ENCODE data around the gene C19orf25. TPM values are rescaled to one million over a fixed set of nuclear protein-coding genes. Genes with fewer than 3 reads are reported as not detected.

C19orf25 gene
- polyA plus RNA-seq, 1 experiment = 14.5 TPM

GRCh38 chr19:1505991-1506881, 27.2 kb upstream of the C19orf25 start:
- peaks cover 16% of the 10 kb centered on the region for H3K27me3 ChIP-seq (ENCODE audit: control insufficient read depth, insufficient read depth, low read length)
- H3K4me3 ChIP-seq (ENCODE audit: low read depth, low read length) = no peak overlapping the region
- no peak for DNase-seq (ENCODE audit: low read depth, low spot score)
- peaks cover 15% of the 10 kb centered on the region; the same call in 1 of the 2 replicates for H3K9me3 ChIP-seq (ENCODE audit: control insufficient read depth, insufficient read depth, low read length)
- TF ChIP-seq CTCF (IDR thresholded peaks at IDR 0.05; ENCODE audit: low read depth, low read length) = no peak
- CTCF ChIA-PET = no interaction called here
- H3K27ac ChIP-seq (ENCODE audit: low read depth, low read length) = no peak overlapping the region
- POLR2A ChIA-PET = no interaction called here

GRCh38 chr19:1505012-1505411, 26.0 kb upstream of the C19orf25 start:
- H3K27me3 ChIP-seq (ENCODE audit: control insufficient read depth, insufficient read depth, low read length) = peaks cover 18% of the 10 kb centered on the region
- TF ChIP-seq CTCF (IDR thresholded peaks at IDR 0.05; ENCODE audit: low read depth, low read length) = no peak
- CTCF ChIA-PET = no interaction called here
- H3K27ac ChIP-seq (ENCODE audit: low read depth, low read length) = no peak overlapping the region
- H3K9me3 ChIP-seq (ENCODE audit: control insufficient read depth, insufficient read depth, low read length) = peaks cover 16% of the 10 kb centered on the region
- no peak overlapping the region for H3K4me3 ChIP-seq (ENCODE audit: low read depth, low read length)
- POLR2A ChIA-PET = no interaction called here
- no peak for DNase-seq (ENCODE audit: low read depth, low spot score)

GRCh38 chr19:1503925-1504773, 25.1 kb upstream of the C19orf25 start:
- TF ChIP-seq CTCF (IDR thresholded peaks at IDR 0.05; ENCODE audit: low read depth, low read length) = no peak
- DNase-seq (ENCODE audit: low read depth, low spot score) = no peak
- Histone ChIP-seq H3K9me3 (ENCODE audit: control insufficient read depth, insufficient read depth, low read length) (peaks cover 19% of the 10 kb centered on the region), H3K4me3 (ENCODE audit: low read depth, low read length) (no peak overlapping the region), H3K27ac (ENCODE audit: low read depth, low read length) (no peak overlapping the region), H3K27me3 (ENCODE audit: control insufficient read depth, insufficient read depth, low read length) (peaks cover 18% of the 10 kb centered on the region)
- POLR2A ChIA-PET = no interaction called here
- CTCF ChIA-PET = interaction anchor here (1.1 kb wide), 1 partner anchor 11 kb away, joined by 3 read pairs; no protein-coding TSS in a partner anchor

GRCh38 chr19:1503089-1503924, 24.3 kb upstream of the C19orf25 start:
- DNase-seq (ENCODE audit: low read depth, low spot score) = no peak
- POLR2A ChIA-PET = interaction anchor here (0.7 kb wide), 1 partner anchor 235 kb away, joined by 12 read pairs; no protein-coding TSS in a partner anchor
- Histone ChIP-seq H3K4me3 (ENCODE audit: low read depth, low read length) (peak overlapping the region; percentile 41), H3K27ac (ENCODE audit: low read depth, low read length) (no peak overlapping the region), H3K9me3 (ENCODE audit: control insufficient read depth, insufficient read depth, low read length) (peaks cover 16% of the 10 kb centered on the region), H3K27me3 (ENCODE audit: control insufficient read depth, insufficient read depth, low read length) (peaks cover 18% of the 10 kb centered on the region)
- peak; percentile 64 for TF ChIP-seq CTCF (IDR thresholded peaks at IDR 0.05; ENCODE audit: low read depth, low read length)
- CTCF ChIA-PET = interaction anchor here (1.1 kb wide), 1 partner anchor 11 kb away, joined by 3 read pairs; no protein-coding TSS in a partner anchor

Data from AG04450 (cell line).